HEK293 (cell line): ENCODE results near the gene MYCN.
"Not testable (repeated sequence)": the region's sequence is repeated elsewhere in the genome, so short reads cannot be mapped to it uniquely, and the experiment has no call there.

Experiments
- GLI4 ChIP-seq: fragments of 450-650 bp; formaldehyde crosslinking; IDR thresholded peaks from 2 replicates; pipeline ENCODE4 v1.5.1; 2016; ENCODE audit warnings: missing biosample characterization, missing genetic modification characterization
- KLF10 ChIP-seq: fragments of 450-650 bp; IDR thresholded peaks from 2 replicates; pipeline ENCODE4 v1.5.1; 2018; ENCODE audit warnings: missing biosample characterization, mild to moderate bottlenecking, missing genetic modification characterization
- KLF16 ChIP-seq: fragments of 450-650 bp; formaldehyde crosslinking; IDR thresholded peaks from 2 replicates; pipeline ENCODE4 v1.5.1; 2017; ENCODE audit warnings: missing biosample characterization, missing genetic modification characterization
- ZBTB20 ChIP-seq: fragments of 450-650 bp; formaldehyde crosslinking; IDR thresholded peaks from 2 replicates; pipeline ENCODE4 v1.5.1; 2016; ENCODE audit warnings: missing biosample characterization, missing genetic modification characterization
- ZNF174 ChIP-seq: fragments of 450-650 bp; formaldehyde crosslinking; IDR thresholded peaks from 2 replicates; pipeline ENCODE4 v1.5.0; 2017; ENCODE audit warnings: missing biosample characterization, mild to moderate bottlenecking, missing genetic modification characterization
- TF ChIP-seq, protein P1 (sequence below): fragments of 450-650 bp; formaldehyde crosslinking; IDR thresholded peaks from 2 replicates; pipeline ENCODE4 v1.5.1; 2016; ENCODE audit warnings: missing biosample characterization, missing genetic modification characterization
- TF ChIP-seq, protein P2 (sequence below): fragments of 450-650 bp; formaldehyde crosslinking; IDR thresholded peaks from 2 replicates; pipeline ENCODE4 v1.5.1; 2016; ENCODE audit warnings: missing biosample characterization, missing genetic modification characterization
- TF ChIP-seq, protein P3 (sequence below): fragments of 450-650 bp; formaldehyde crosslinking; IDR thresholded peaks from 2 replicates; pipeline ENCODE4 v1.5.1; 2016; ENCODE audit warnings: missing biosample characterization, missing genetic modification characterization

DNA sequence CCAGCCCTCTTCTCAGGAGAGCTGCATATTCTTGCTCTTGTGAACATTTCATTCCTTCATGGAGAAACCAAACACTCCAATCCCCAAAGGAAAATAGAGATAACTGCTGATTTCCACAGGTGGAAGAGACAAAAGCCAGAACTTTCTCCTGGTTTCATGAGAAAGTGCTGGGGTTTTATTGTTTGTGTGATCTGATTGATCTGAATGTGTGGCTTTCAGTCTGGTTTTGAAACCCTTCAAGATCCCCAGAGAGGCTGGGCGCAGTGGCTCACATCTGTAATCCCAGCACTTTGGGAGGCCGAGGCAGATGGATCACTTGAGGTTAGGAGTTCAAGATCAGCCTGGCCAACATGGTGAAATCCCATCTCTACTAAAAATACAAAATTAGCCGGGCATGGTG lies 11.3 kb upstream of the MYCN start:
- not testable (repeated sequence) for TF ChIP-seq KLF16 (tag by site-specific recombination); ZNF174; KLF10 (tag by site-specific recombination); GLI4 (tag by site-specific recombination); ZBTB20 (tag by site-specific recombination)
- TF ChIP-seq, protein P1, sequence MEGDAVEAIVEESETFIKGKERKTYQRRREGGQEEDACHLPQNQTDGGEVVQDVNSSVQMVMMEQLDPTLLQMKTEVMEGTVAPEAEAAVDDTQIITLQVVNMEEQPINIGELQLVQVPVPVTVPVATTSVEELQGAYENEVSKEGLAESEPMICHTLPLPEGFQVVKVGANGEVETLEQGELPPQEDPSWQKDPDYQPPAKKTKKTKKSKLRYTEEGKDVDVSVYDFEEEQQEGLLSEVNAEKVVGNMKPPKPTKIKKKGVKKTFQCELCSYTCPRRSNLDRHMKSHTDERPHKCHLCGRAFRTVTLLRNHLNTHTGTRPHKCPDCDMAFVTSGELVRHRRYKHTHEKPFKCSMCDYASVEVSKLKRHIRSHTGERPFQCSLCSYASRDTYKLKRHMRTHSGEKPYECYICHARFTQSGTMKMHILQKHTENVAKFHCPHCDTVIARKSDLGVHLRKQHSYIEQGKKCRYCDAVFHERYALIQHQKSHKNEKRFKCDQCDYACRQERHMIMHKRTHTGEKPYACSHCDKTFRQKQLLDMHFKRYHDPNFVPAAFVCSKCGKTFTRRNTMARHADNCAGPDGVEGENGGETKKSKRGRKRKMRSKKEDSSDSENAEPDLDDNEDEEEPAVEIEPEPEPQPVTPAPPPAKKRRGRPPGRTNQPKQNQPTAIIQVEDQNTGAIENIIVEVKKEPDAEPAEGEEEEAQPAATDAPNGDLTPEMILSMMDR, result not testable (repeated sequence)
- TF ChIP-seq, protein P2, sequence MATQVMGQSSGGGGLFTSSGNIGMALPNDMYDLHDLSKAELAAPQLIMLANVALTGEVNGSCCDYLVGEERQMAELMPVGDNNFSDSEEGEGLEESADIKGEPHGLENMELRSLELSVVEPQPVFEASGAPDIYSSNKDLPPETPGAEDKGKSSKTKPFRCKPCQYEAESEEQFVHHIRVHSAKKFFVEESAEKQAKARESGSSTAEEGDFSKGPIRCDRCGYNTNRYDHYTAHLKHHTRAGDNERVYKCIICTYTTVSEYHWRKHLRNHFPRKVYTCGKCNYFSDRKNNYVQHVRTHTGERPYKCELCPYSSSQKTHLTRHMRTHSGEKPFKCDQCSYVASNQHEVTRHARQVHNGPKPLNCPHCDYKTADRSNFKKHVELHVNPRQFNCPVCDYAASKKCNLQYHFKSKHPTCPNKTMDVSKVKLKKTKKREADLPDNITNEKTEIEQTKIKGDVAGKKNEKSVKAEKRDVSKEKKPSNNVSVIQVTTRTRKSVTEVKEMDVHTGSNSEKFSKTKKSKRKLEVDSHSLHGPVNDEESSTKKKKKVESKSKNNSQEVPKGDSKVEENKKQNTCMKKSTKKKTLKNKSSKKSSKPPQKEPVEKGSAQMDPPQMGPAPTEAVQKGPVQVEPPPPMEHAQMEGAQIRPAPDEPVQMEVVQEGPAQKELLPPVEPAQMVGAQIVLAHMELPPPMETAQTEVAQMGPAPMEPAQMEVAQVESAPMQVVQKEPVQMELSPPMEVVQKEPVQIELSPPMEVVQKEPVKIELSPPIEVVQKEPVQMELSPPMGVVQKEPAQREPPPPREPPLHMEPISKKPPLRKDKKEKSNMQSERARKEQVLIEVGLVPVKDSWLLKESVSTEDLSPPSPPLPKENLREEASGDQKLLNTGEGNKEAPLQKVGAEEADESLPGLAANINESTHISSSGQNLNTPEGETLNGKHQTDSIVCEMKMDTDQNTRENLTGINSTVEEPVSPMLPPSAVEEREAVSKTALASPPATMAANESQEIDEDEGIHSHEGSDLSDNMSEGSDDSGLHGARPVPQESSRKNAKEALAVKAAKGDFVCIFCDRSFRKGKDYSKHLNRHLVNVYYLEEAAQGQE (tag by site-specific recombination), result not testable (repeated sequence)
- TF ChIP-seq, protein P3, sequence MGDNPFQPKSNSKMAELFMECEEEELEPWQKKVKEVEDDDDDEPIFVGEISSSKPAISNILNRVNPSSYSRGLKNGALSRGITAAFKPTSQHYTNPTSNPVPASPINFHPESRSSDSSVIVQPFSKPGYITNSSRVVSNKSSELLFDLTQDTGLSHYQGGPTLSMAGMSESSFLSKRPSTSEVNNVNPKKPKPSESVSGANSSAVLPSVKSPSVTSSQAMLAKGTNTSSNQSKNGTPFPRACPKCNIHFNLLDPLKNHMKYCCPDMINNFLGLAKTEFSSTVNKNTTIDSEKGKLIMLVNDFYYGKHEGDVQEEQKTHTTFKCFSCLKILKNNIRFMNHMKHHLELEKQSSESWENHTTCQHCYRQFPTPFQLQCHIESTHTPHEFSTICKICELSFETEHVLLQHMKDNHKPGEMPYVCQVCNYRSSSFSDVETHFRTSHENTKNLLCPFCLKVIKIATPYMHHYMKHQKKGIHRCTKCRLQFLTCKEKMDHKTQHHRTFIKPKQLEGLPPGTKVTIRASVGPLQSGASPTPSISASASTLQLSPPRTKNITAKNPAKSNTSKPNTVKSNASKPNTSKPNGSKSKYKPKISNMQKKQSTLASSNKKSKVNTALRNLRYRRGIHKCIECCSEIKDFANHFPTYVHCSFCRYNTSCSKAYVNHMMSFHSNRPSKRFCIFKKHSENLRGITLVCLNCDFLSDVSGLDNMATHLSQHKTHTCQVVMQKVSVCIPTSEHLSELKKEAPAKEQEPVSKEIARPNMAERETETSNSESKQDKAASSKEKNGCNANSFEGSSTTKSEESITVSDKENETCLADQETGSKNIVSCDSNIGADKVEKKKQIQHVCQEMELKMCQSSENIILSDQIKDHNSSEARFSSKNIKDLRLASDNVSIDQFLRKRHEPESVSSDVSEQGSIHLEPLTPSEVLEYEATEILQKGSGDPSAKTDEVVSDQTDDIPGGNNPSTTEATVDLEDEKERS (tag by site-specific recombination), result not testable (repeated sequence)
